Activated CD4-positive, alpha-beta T cell treated with anti-CD3 and anti-CD28 coated beads for 36 hours (primary cell): ENCODE data around the gene YAP1. TPM values are rescaled to one million over a fixed set of nuclear protein-coding genes. Genes with fewer than 3 reads are reported as not detected.

ENCODE experiments used
- ATAC-seq: fragments of 200-7000 bp; cut with Tn5 transposase; one replicate; pipeline ENCODE4 v1.10.0; 2021; ENCODE audit warnings: mild to moderate bottlenecking, moderate library complexity
- CTCF ChIA-PET: fragments of 350-600 bp; sonication (Branson Sonifier 250); formaldehyde crosslinking; loops from one replicate; lab custom pipeline; 2021; ENCODE audit warnings: antibody characterized with exemption; lab: Charles Lee
- POLR2A ChIA-PET: fragments of 350-600 bp; sonication (Branson Sonifier 250); formaldehyde crosslinking; loops from one replicate; lab custom pipeline; 2021; ENCODE audit warnings: antibody characterized with exemption, inconsistent platforms; lab: Charles Lee
- DNase-seq: peaks from one replicate; pipeline ENCODE4 v3.0.0-alpha.2; 2020
- H3K27ac Mint-ChIP-seq: one replicate; pipeline ENCODE4 v1.8.0; 2021; ENCODE audit warnings: mixed read lengths
- H3K27me3 Mint-ChIP-seq: one replicate; pipeline ENCODE4 v1.8.0; 2021; ENCODE audit warnings: mixed read lengths
- H3K36me3 Mint-ChIP-seq: one replicate; pipeline ENCODE4 v1.8.0; 2021; ENCODE audit warnings: low read depth, mixed read lengths
- H3K4me1 Mint-ChIP-seq: one replicate; pipeline ENCODE4 v1.8.0; 2021; ENCODE audit warnings: mixed read lengths
- H3K4me3 Mint-ChIP-seq: one replicate; pipeline ENCODE4 v1.8.0; 2021; ENCODE audit warnings: mild to moderate bottlenecking, moderate library complexity, mixed read lengths
- H3K9me3 Mint-ChIP-seq: one replicate; pipeline ENCODE4 v1.8.0; 2021; ENCODE audit warnings: low read depth, mixed read lengths
- intact Hi-C, 2 experiments: fragments of 100-400 bp; cut with DNase I in 1 of 2; cut with micrococcal nuclease in 1 of 2; formaldehyde crosslinking; loops; one replicate each; pipeline versions ENCODE4 v1.14.2 to v1.15.1; 2022 to 2024; cut with DNase I, micrococcal nuclease
- total RNA-seq, 2 experiments: library from RNA; stranded (reverse); gene quantifications; one replicate each; pipeline ENCODE4 v1.2.3, GENCODE V29; 2021

The YAP1 gene
- under 1 TPM; 0.21 to 0.25 TPM for total RNA-seq

- CTCF ChIA-PET = interaction anchor here (1.0 kb wide), 1 partner anchor 102 kb away, joined by 3 read pairs; no protein-coding TSS in a partner anchor
- H3K4me1 Mint-ChIP-seq = peaks cover 13% of the 10 kb centered on the region
- H3K9me3 Mint-ChIP-seq = no peaks in the 10 kb centered on the region
- POLR2A ChIA-PET = no interaction called here
- H3K27me3 Mint-ChIP-seq = peaks cover 43% of the 10 kb centered on the region
- ATAC-seq (peak; percentile 76), DNase-seq (peak; percentile 81)
- peaks cover 2% of the 10 kb centered on the region for H3K36me3 Mint-ChIP-seq
- intact Hi-C loops = loop anchor here in 1 of 2 experiments (1.0 to 2.0 kb wide), 2 partner anchors 158 to 195 kb away; partner anchors contain the start of gene CEP126
- no peak within 1 kb of the TSS for H3K27ac Mint-ChIP-seq
- peak within 1 kb of the TSS; percentile 89 for H3K4me3 Mint-ChIP-seq
These were observed at the start of gene YAP1 for GRCh38 chr11:102109896-102110760. YAP1 (plus strand) TSS chr11:102110447; CDS start chr11:102110849, 402 bp downstream.

GRCh38 chr11:102061276-102061675 is 49.0 kb upstream of the YAP1 start:
- Mint-ChIP-seq H3K4me3 (no peak overlapping the region), H3K9me3 (no peaks in the 10 kb centered on the region), H3K27ac (no peak overlapping the region), H3K27me3 (peaks cover 9% of the 10 kb centered on the region), H3K4me1 (no peaks in the 10 kb centered on the region), H3K36me3 (no peaks in the 10 kb centered on the region)
- CTCF ChIA-PET = interaction anchor here (0.5 to 1.0 kb wide), 2 partner anchors 20 to 62 kb away, joined by 3 read pairs; no protein-coding TSS in a partner anchor
- no peak for DNase-seq
- intact Hi-C loops = no loop called here
- POLR2A ChIA-PET = no interaction called here
- no peak for ATAC-seq

- Mint-ChIP-seq H3K4me3 (no peak overlapping the region), H3K27me3 (peaks cover 9% of the 10 kb centered on the region), H3K27ac (no peak overlapping the region), H3K9me3 (no peaks in the 10 kb centered on the region), H3K4me1 (no peaks in the 10 kb centered on the region), H3K36me3 (no peaks in the 10 kb centered on the region)
- no peak for DNase-seq
- ChIA-PET CTCF (no interaction called here), POLR2A (no interaction called here)
- intact Hi-C loops = no loop called here
- ATAC-seq = no peak
These were observed 48.1 kb upstream of the YAP1 start for GRCh38 chr11:102062106-102062505.

- ATAC-seq = no peak
- no peaks in the 10 kb centered on the region for H3K36me3 Mint-ChIP-seq
- H3K4me1 Mint-ChIP-seq = no peaks in the 10 kb centered on the region
- no peak overlapping the region for H3K4me3 Mint-ChIP-seq
- intact Hi-C loops = no loop called here
- POLR2A ChIA-PET = no interaction called here
- H3K27me3 Mint-ChIP-seq = peaks cover 9% of the 10 kb centered on the region
- H3K27ac Mint-ChIP-seq = no peak overlapping the region
- no peak for DNase-seq
- H3K9me3 Mint-ChIP-seq = no peaks in the 10 kb centered on the region
- CTCF ChIA-PET = no interaction called here
These were observed 45.9 kb upstream of the YAP1 start for GRCh38 chr11:102064316-102064715.

GRCh38 chr11:102070766-102071165 is 39.5 kb upstream of the YAP1 start:
- Mint-ChIP-seq H3K4me3 (no peak overlapping the region), H3K36me3 (no peaks in the 10 kb centered on the region), H3K4me1 (no peaks in the 10 kb centered on the region), H3K27me3 (no peaks in the 10 kb centered on the region), H3K9me3 (peaks cover 25% of the 10 kb centered on the region), H3K27ac (no peak overlapping the region)
- ChIA-PET POLR2A (no interaction called here), CTCF (no interaction called here)
- DNase-seq (no peak), ATAC-seq (no peak)
- intact Hi-C loops = no loop called here

- Mint-ChIP-seq H3K4me1 (no peaks in the 10 kb centered on the region), H3K27ac (no peak overlapping the region), H3K4me3 (no peak overlapping the region), H3K9me3 (peaks cover 25% of the 10 kb centered on the region), H3K36me3 (no peaks in the 10 kb centered on the region), H3K27me3 (peaks cover 2% of the 10 kb centered on the region)
- ChIA-PET CTCF (interaction anchor here (0.7 kb wide), 1 partner anchor 422 kb away, joined by 5 read pairs; no protein-coding TSS in a partner anchor), POLR2A (no interaction called here)
- intact Hi-C loops = no loop called here
- ATAC-seq = no peak
- no peak for DNase-seq
These were observed 38.5 kb upstream of the YAP1 start for GRCh38 chr11:102071497-102072472.

GRCh38 chr11:102073253-102073652 is 37.0 kb upstream of the YAP1 start:
- ChIA-PET POLR2A (no interaction called here), CTCF (no interaction called here)
- ATAC-seq (no peak), DNase-seq (no peak)
- H3K4me3 Mint-ChIP-seq = no peak overlapping the region
- intact Hi-C loops = no loop called here
- H3K27me3 Mint-ChIP-seq = peaks cover 2% of the 10 kb centered on the region
- no peaks in the 10 kb centered on the region for H3K4me1 Mint-ChIP-seq
- no peaks in the 10 kb centered on the region for H3K36me3 Mint-ChIP-seq
- no peak overlapping the region for H3K27ac Mint-ChIP-seq
- peaks cover 25% of the 10 kb centered on the region for H3K9me3 Mint-ChIP-seq

- DNase-seq (no peak), ATAC-seq (no peak)
- H3K9me3 Mint-ChIP-seq = no peaks in the 10 kb centered on the region
- ChIA-PET CTCF (no interaction called here), POLR2A (interaction anchor here (0.6 kb wide), 1 partner anchor 57 kb away, joined by 4 read pairs; no protein-coding TSS in a partner anchor)
- no peak overlapping the region for H3K27ac Mint-ChIP-seq
- H3K36me3 Mint-ChIP-seq = no peaks in the 10 kb centered on the region
- intact Hi-C loops = no loop called here
- no peak overlapping the region for H3K4me3 Mint-ChIP-seq
- H3K4me1 Mint-ChIP-seq = no peaks in the 10 kb centered on the region
- peaks cover 3% of the 10 kb centered on the region for H3K27me3 Mint-ChIP-seq
These were observed 30.6 kb upstream of the YAP1 start for GRCh38 chr11:102079625-102080024.

- no peak overlapping the region for H3K27ac Mint-ChIP-seq
- H3K27me3 Mint-ChIP-seq = peaks cover 3% of the 10 kb centered on the region
- POLR2A ChIA-PET = no interaction called here
These were observed 28.9 kb upstream of the YAP1 start for GRCh38 chr11:102081313-102081712.

GRCh38 chr11:102085864-102086551 is 24.2 kb upstream of the YAP1 start:
- DNase-seq (no peak), ATAC-seq (no peak)
- CTCF ChIA-PET = no interaction called here
- intact Hi-C loops = no loop called here
- Mint-ChIP-seq H3K9me3 (no peaks in the 10 kb centered on the region), H3K36me3 (no peaks in the 10 kb centered on the region), H3K4me3 (no peak overlapping the region), H3K4me1 (no peaks in the 10 kb centered on the region), H3K27ac (no peak overlapping the region), H3K27me3 (peaks cover 3% of the 10 kb centered on the region)
- POLR2A ChIA-PET = no interaction called here

More at GRCh38 chr11:102081313-102081712, 28.9 kb upstream of the YAP1 start:
- Mint-ChIP-seq H3K9me3 (no peaks in the 10 kb centered on the region), H3K36me3 (no peaks in the 10 kb centered on the region), H3K4me1 (no peaks in the 10 kb centered on the region), H3K4me3 (no peak overlapping the region)
- no peak for DNase-seq
- intact Hi-C loops = no loop called here
- CTCF ChIA-PET = no interaction called here
- ATAC-seq = no peak

GRCh38 chr11:102097186-102097585 is 13.1 kb upstream of the YAP1 start:
- Mint-ChIP-seq H3K27ac (no peak overlapping the region), H3K9me3 (no peaks in the 10 kb centered on the region), H3K4me3 (no peak overlapping the region), H3K36me3 (no peaks in the 10 kb centered on the region), H3K4me1 (no peaks in the 10 kb centered on the region), H3K27me3 (no peaks in the 10 kb centered on the region)
- DNase-seq (no peak), ATAC-seq (no peak)
- ChIA-PET POLR2A (no interaction called here), CTCF (no interaction called here)
- intact Hi-C loops = no loop called here
